HG03354 (cell line): ENCODE data around the gene PLXNB3.

ENCODE experiments used
- ATAC-seq: cut with Tn5 transposase; IDR thresholded peaks from one replicate; pipeline ENCODE4 v1.9.1; 2021; ENCODE audit warnings: mild to moderate bottlenecking; ENCODE audit not compliant: unreplicated experiment, poor library complexity, severe bottlenecking

The PLXNB3 gene

DNA sequence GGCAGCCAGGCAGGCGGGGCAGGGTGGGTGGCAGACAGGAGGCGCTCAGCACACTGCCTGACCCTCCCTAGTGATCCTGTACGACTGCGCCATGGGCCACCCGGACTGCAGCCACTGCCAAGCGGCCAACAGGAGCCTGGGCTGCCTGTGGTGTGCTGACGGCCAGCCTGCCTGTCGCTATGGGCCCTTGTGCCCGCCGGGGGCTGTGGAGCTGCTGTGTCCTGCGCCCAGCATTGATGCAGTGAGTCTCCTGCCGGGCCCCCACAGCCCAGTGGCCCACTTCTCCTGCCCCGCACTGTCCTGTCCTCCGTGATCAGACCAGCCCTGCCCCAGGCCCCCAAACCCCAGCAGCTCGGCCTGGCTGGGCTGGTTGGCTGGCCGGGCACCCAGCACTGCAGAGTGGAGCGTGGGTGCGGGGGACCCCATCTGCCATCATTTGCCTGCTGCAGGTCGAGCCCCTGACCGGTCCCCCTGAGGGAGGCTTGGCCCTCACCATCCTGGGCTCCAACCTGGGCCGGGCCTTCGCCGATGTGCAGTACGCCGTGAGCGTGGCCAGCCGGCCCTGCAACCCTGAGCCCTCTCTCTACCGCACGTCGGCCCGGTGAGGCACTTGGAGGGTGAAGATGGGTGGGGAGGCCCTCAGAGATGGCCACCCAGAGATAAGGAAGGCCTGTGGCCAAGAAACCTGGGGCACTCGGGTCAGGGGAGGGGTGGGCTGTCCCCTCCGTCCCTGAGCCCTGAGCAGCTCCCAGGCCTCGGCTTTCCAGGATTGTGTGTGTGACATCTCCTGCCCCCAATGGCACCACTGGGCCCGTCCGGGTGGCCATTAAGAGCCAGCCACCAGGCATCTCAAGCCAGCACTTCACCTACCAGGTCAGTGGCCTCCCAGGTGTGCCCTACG is 7.6 kb downstream of the PLXNB3 start:
- ATAC-seq = no peak

DNA sequence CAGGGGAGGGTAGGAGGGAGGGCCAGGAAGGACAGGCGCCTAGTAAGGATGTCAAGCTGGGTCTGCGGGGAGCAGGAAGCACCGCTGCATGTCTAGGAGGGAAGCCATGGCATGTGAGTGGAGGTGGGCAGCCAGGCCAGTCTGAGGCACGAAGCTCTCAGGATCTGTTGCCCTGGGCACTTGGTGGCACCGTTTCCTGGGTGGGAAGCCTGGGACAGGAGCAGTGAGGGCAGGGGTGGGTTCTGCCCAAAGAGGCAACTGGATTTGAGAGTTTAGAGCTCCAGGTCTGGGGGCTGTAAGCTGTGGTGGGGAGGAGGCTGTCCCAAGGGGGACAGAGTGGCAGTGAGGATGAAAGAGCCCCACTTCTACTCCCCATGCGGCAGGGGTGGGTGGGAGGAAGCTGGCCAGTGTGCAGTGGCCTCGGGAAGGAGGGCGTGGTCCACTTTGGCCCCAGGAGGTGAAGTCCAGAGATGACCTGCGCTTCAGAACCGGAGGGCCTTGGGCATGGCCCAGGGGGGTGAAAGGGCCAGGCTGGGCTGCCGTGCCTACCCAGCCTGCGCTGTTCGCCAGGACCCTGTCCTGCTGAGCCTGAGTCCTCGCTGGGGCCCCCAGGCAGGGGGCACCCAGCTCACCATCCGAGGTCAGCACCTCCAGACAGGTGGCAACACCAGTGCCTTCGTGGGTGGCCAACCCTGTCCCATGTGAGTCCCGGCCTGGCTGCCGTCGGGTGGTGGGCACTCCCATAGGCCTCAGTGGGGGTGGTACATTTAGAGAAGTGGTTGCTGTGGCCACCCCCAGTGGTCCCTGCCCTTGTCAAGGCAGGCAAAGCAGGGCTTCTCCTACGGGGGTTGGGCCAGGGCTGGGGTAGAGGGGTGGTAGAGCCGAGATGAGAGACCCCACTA is 8.5 kb downstream of the PLXNB3 start:
- no peak for ATAC-seq

DNA sequence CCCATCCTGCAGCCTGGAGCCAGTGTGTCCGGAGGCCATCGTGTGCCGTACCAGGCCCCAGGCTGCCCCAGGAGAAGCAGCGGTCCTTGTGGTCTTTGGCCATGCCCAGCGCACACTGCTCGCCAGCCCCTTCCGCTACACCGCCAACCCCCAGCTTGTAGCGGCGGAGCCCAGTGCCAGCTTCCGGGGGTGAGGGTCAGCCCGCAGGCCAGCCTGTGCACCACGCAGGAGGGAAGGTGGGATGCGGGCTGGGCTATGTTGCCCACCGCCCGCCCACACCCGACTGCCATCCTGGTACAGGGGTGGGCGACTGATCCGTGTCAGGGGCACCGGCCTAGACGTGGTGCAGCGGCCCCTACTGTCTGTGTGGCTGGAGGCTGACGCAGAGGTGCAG is 9.2 kb downstream of the PLXNB3 start:
- ATAC-seq = no peak

DNA sequence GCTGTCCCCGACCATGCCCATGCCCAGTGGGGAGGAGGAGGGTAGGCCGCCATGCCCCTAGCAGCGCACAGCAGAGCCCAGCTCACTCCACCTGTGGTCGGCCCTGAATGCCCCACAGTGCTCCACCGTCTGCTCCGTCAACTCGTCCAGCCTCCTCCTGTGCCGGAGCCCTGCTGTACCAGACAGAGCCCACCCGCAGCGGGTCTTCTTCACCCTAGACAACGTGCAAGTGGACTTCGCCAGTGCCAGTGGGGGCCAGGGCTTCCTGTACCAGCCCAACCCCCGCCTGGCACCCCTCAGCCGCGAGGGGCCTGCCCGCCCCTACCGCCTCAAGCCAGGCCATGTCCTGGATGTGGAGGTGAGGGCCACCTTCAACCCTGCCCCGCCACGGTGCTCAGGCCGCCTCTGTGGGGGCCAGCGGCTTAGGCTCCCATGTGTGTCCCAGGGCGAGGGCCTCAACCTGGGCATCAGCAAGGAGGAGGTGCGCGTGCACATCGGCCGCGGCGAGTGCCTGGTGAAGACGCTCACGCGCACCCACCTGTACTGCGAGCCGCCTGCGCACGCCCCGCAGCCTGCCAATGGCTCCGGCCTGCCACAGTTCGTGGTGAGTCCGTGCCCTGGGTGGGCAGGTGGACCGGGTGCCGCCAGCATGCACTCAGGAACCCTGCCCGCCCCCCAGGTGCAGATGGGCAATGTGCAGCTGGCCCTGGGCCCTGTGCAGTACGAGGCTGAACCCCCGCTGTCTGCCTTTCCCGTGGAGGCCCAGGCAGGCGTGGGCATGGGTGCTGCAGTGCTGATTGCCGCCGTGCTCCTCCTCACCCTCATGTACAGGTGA is 9.9 kb downstream of the PLXNB3 start:
- no peak for ATAC-seq

DNA sequence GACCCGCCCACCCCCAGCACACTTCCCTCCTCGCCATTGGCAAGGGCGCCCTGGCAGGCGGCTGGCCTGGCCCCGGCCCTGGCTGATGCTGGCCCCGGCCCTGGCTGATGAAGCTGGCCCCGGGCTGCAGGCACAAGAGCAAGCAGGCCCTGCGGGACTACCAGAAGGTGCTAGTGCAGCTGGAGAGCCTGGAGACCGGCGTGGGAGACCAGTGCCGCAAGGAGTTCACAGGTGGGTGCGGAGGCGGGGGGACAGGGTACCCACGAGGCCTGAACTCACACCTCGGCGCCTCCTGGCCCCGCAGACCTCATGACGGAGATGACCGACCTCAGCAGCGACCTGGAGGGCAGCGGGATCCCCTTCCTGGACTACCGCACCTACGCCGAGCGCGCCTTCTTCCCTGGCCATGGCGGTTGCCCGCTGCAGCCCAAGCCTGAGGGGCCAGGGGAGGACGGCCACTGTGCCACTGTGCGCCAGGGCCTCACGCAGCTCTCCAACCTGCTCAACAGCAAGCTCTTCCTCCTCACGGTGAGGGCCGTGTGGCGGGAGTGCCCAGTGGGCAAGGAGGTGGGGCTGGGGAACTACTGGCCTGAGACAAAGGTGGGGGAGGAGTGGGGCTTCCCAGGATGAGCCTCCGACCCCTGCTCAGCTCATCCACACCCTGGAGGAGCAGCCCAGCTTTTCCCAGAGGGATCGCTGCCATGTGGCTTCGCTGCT is 10.7 kb downstream of the PLXNB3 start:
- ATAC-seq = no peak

DNA sequence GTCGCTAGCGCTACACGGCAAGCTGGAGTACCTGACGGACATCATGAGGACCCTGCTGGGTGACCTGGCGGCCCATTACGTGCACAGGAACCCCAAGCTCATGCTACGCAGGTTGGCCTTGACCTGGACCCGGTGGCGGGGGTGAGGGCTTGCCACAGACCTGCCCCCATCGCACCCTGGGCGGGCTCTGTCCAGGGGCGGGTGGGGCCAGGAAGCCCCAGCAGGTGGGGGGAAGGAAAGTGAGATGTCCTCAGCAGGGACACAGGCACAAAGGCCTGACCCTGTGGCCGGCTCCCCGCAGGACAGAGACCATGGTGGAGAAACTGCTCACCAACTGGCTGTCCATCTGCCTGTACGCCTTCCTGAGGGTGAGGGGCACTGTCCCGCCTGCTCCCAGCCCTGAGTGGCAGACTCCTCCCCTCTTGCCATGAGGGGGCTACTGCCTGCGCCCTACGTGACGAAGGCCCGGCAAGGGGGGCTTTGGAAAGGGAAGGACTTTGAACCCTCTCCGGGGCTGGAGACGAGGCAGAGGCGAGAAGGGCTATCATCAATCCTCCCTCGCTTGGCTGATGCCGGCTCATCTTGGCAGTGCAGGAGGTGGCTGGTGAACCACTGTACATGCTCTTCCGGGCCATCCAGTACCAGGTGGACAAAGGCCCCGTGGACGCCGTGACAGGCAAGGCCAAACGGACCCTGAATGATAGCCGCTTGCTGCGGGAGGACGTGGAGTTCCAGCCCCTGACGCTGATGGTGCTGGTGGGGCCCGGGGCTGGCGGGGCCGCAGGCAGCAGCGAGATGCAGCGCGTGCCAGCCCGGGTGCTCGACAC is 11.5 kb downstream of the PLXNB3 start:
- ATAC-seq = no peak

DNA sequence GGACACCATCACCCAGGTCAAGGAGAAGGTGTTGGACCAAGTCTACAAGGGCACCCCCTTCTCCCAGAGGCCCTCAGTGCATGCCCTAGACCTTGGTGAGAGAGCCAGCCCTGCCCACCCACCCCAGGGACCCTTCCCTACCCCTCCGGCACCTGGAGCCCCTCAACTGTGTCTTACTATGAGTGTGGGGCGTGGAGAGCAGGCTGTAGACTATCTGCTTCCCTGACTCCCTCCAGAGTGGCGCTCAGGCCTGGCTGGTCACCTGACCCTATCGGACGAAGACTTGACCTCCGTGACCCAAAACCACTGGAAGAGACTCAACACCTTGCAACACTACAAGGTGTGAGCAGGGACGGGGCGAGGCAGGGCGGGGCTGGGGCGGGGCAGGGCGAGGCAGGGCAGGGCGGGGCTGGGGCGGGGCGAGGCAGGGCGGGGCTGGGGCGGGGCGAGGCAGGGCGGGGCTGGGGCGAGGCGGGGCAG is 12.1 kb downstream of the PLXNB3 start:
- no peak for ATAC-seq

DNA sequence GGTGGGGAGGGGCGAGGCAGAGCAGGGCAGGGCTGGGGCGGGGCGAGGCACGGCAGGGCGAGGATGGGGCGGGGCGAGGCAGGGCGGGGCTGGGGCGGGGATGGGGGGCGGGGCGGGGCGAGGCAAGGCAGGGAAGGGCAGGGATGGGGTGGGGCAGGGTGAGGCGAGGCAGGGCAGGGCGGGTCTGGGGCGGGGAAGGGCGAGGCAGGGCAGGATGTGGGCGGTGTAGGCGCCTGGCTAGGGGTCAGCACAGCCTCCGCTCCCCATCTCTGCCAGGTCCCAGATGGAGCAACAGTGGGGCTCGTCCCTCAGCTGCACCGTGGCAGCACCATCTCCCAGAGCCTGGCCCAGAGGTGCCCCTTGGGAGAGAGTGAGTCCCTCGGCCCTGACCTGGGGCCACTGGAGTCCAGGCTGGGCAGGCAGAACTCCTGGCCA is 12.6 kb downstream of the PLXNB3 start:
- no peak for ATAC-seq

DNA sequence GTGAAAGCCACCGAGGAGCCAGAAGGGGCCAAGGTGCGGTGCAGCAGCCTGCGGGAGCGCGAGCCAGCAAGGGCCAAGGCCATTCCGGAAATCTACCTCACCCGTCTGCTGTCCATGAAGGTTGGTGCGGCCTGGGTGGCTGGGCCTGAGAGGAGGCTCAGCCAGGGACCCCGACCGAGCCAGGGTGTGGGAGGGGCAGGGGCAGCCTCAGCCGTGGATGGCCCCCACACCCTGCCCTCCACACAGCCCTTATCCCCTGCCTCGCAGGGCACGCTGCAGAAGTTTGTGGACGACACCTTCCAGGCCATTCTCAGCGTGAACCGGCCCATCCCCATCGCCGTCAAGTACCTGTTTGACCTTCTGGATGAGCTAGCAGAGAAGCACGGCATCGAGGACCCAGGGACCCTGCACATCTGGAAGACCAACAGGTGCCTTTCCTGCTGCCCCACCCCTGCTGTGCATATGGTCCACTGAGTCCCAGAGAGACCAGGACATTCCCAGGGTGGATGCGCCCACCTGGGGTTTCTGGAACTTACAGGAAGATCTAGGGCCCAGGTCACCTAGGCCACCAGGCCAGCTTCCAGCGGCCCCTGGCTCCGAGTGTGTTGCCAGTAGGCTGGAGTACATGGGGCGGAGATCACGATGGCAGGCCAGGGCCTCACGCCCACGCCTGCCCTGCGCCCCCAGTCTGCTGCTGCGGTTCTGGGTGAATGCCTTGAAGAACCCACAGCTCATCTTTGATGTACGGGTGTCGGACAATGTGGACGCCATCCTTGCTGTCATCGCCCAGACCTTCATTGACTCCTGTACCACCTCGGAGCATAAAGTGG is 13.4 kb downstream of the PLXNB3 start:
- ATAC-seq = no peak

DNA sequence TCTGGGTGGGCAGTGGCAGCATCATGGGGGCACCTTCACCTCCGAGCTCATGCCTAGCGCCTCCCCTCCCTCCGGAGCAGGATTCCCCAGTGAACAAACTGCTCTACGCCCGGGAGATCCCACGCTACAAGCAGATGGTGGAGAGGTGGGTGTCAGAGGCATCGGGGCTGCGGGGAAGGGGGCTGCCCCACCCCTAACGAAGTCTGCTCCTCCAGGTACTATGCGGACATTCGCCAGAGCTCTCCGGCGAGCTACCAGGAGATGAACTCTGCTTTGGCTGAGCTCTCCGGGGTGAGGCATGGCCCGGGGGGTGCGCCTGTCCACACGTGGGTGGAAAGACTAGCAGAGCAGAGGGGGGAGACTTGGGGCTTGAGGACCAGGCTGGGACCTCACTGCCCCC is 14.1 kb downstream of the PLXNB3 start:
- no peak for ATAC-seq

DNA sequence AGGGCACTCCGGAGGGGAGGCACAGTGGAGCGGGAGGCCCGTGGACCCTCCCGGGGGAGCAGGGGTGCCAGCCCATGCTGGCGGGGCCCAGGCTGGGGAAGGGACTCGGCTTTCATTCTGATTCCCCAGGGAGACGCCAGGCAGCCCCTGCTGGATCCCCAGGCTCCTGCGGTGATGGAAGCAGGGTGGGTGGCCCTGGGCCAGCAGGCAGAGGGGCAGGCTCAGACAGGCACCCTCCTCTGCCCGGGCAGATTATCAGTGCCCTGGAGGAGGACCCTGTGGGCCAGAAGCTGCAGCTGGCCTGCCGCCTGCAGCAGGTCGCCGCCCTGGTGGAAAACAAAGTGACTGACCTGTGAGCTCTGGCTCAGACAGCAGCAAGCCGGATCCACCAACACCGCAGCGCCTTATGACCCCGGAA is 14.6 kb downstream of the PLXNB3 start:
- no peak for ATAC-seq

DNA sequence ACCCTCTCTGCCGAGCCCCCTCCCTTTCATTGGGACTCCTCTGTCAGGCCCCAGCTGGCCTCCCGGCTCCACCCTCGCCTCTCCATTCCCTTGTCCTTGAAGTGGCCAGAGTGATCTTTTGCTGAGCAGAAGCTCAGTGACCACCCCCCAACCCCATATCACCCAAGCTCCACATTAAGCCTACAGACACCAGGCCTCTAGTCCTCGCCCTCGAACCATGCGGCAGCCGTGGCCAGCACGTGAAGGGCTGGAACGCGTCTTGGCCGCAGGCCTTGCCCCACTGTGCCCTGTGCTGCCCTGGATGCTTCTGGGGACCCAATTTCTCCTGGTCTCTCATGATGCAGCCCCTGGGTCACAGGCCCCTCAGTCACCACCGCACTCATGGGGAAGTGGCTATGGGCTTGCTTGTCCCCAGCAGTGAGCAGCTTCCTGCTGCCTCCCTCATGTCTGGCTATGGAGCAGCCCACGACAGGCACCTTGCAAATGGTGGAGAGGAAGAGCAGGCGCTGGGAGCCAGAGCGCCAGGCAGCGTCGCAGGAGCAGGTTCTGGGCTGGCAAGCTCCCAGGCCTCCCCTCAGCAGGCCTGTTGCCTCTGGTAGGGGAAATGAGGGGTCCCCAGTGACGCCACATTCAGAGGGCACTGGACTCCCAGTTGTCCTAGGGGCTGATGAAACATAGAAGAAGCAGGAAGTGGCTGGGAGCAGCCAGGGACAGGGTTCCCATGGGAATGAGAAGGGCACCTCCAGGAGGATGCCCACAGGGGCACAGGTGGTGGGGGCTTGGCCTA is 16.0 kb downstream of the PLXNB3 start:
- ATAC-seq = no peak

DNA sequence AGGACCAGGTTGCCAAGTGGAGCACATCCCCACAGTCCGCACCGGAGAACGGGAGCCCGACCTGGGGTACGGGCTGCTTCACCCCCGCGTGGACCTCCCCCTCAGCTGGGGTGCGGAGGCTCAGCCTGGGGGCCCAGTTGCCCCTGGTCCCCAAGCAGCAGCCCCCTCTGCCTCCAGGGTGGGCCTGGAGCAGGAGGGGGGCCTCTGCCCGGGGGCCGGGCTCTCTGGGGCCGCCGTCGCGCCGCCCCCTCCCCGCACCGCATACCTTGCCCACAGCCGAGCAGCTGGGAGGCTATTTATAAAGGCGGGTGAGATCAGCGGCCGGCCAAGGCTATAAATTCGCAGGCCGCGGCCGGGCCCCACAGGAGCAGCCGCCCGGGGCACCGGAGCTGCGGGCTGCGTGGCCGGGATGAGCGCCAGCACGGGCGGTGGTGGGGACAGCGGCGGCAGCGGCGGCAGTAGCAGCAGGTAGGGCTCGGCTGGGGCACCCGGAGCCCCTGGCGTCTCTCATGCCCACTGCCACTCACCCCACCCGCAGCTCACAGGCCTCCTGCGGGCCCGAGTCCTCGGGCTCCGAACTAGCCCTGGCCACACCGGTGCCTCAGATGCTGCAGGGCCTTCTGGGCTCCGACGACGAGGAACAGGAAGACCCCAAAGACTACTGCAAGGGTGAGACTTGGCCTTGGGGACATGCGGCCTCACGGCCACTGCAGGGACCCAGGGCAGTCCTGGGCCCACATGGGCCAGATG is 16.8 kb downstream of the PLXNB3 start, which contains the start of gene SRPK3:
Gene SRPK3 (plus strand): TSS at position 364 of the 750 bp plus-strand sequence. CDS start 46 bp downstream, at position 410.
- ATAC-seq = no peak

DNA sequence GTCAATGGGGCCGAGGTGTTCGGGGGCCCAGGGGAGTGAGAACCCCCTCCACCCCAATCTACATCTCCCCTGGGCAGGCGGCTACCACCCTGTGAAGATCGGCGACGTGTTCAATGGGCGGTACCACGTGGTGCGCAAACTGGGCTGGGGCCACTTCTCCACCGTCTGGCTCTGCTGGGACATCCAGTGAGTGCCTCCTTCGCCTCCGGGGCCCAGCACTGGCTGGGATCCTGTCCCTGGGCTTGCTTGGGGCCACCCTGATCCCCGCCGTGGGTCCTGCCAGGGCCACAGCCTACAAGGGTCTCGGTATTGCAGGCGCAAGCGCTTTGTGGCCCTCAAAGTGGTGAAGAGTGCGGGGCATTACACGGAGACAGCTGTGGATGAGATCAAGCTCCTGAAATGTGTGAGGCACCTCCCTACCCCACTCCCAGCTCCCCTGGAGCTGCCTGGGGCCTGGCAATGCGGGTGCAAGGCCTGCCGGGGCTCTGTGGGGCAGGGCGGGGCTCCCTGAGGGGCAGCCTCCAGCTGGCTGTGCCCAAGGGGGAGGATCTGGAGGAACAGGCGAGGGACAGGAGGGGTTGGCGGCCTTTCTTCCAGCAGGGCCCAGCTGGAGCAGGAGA is 17.5 kb downstream of the PLXNB3 start:
- no peak for ATAC-seq

DNA sequence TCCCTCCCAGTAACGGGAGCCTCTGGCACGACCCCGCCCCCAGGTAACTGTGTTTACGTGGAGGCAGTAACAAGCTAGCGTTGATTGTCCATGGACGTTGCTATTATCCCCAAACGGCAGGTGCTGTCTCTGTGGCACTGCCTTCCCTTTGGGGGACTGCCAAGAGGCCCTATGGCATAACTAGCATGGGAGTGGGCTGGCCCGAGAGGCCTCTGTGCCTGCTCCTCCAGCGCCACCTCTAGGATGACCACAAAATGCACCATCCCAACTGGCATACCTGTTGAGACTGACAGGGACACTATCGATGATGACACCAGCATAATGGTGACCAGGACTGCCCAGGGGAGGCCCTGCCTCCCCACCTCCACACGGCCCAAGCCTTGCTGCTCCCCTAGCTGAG is 18.3 kb downstream of the PLXNB3 start:
- ATAC-seq = no peak
